ENCODE data around the gene FCER2.
"Not testable (repeated sequence)": the region's sequence is repeated elsewhere in the genome, so short reads cannot be mapped to it uniquely, and the experiment has no call there.

FCER2 gene, protein sequence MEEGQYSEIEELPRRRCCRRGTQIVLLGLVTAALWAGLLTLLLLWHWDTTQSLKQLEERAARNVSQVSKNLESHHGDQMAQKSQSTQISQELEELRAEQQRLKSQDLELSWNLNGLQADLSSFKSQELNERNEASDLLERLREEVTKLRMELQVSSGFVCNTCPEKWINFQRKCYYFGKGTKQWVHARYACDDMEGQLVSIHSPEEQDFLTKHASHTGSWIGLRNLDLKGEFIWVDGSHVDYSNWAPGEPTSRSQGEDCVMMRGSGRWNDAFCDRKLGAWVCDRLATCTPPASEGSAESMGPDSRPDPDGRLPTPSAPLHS

DNA sequence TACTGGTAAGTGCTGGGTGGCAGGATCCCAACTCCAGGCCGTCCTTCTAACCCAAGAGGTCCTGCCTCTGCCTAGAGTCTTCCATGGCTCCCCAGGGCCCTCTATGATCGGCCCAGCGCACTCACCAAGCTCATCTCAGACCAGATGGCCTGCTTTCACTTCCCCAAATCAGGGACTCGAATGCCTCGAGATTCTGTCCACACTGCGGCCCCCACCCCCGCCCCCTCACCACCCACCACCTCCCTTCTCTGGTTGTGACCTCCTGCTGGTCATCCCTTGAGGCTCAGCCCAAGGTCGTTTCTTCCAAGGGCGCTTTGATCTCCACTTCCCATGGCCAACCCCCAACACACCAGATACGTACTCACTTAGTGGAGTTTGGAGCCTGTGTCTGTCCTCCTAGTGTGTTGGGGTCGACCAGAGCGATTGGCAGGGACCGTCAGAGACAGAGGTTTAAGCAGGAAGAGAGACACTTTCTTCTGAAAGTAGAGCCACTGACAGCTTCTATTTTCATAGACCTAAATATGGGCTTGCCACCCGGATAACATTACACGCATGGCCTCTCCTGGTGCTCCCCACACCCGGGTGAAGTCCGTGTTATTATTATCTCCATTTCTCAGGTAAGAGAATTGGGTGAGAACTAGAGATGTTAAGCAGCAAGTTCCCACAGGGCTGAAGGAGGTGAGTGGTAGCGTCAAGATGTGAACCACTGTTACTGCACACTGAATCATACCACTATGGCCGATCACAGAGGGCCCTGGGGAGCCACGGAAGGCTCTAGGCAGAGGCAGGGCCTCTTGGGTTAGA, at the start of gene FCER2:
Gene FCER2 (minus strand): TSS at position 478 of the 804 bp plus-strand sequence. CDS start 2,371 bp downstream, outside the sequence.
- no peak for DNase-seq (ENCODE audit: low spot score)

DNA sequence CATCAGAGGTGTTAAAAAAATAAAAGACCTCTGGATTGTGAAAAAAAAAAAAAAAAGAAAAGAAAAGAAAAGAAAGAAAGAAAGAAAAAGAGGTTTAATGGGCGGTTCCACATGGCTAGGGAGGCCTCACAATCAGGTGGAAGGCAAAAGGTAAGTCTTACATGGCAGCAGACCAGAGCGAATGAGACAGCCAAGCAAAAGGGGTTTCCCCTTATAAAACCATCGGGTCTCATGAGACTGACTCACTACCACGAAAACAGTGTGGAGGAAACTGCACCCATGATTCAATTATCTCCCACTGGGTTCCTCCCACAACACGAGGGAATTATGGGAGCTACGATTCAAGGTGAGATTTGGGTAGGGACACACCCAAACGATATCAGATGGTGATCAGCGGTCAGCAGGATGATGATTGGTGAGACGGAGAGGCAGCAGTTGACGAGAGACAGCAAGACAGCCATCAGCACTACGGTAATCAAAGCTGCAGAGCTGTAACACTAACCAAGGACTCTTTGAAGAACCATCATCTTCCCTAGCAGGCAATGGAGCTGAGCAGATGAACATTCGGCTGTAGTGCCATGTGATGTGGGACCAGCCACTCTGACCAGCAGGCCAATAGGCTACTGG, 49.3 kb upstream of the FCER2 start:
- DNase-seq (ENCODE audit: low spot score): no peak

DNA sequence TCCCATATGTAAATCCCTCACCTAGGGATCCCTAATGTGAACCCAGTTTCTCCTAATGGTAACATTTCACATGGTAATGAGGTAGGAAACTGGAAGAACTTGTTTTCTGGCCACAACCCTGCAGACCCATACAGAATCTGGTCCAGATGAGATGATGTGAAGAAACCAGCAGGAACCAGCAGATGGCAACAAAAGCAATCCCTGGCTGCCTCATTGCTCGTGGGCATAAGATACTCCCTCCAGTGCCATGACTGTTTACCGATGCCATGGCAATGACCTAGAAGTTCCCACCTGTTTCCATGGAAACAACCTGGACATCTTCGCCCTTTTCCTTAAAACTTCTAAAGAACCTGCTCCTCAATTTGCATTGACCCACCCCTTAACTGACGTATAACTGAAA, 46.8 kb upstream of the FCER2 start:
- DNase-seq (ENCODE audit: low spot score): no peak

DNA sequence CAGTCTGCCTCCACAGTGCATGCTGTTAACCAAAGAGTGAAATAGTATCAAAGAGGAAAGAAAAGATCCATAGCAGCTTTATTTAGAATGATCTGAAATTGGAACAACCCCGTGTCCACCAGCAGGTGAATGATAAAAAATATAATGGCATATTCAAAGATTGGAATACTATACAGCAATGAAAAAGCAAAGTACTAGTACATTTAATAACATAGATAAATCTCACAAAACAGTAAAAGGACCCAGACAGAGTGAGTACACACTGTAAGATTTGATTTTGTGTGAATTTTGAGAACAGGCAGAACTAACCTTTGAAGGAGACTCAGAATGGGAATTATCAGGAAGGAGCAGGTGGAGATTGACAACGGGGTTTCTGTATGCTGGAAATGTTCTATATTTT, 46.2 kb upstream of the FCER2 start:
- DNase-seq (ENCODE audit: low spot score): no peak

- no peak for DNase-seq (ENCODE audit: low spot score)
Measured at GRCh38 chr19:7746903-7747884, 45.3 kb upstream of the FCER2 start, which contains the start of gene CD209. CD209 (minus strand) TSS chr19:7747534; CDS start chr19:7747511, 23 bp downstream.

- DNase-seq (ENCODE audit: low spot score): not testable (repeated sequence)
Measured at GRCh38 chr19:7746306-7746705, 44.4 kb upstream of the FCER2 start.

DNA sequence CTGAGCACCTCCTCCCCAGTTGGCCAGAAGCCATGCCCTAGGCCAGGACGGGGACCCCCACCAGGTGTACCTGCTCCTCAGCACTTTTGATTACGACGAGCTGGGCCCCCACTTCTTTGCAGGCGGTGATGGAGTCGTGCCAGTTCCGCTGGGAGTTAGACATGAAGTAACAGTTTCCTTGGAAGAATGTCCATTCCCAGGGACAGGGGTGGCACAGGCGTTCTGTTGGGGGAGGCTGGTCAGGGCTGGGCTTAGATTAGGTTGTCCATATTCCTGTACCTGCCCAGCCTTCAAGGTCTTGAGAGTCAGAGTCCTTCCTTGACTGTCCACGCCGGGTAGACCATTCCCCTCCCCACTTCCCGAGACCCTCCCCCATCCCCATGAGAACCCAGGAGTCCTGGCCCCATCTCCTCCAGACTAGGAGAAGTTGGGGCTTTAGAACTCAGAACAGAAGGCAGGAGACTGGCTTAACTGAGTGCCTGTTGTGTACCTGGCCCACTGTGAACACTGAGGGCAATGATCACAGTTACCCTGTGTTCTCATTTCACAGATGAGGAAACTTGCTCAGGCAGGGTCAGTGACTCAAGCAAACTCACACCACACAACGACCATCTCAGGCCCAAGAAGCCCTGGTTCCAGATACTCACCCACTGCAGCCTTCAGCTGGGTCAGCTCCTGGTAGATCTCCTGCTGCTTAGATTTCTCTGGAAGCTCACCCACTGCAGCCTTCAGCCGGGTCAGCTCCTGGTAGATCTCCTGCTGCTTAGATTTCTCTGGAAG, 43.1 kb upstream of the FCER2 start:
- DNase-seq (ENCODE audit: low spot score): no peak

DNA sequence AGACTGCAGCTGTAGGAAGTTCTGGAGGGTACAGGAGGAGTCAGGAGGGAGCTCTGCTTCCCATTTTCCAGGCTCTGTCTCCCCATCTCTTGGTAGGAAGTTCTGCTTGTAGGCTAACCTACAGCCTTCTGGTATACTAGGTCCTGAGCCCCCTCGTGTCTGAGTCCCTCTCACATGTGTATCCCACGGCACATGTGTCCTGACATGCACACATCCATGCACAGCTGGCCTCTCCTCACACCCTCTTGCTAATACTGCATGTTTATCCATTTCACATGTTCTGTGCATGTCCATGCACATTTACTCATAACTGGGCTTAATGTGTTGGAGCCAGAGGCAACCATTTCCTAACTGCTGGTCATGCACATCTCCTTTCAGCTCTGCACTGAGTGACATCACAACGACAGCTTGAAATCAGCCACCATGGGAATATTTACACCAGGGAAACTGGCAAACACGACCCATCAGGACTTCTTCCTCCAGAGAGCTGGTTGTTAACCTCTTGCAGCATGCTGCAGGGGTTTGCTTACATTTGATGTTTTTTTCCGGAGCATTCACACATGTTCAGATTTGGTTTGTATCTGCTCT, 42.4 kb upstream of the FCER2 start:
- no peak for DNase-seq (ENCODE audit: low spot score)

GRCh38 chr19:7743425-7743841, 41.5 kb upstream of the FCER2 start:
- no peak for DNase-seq (ENCODE audit: low spot score)

DNA sequence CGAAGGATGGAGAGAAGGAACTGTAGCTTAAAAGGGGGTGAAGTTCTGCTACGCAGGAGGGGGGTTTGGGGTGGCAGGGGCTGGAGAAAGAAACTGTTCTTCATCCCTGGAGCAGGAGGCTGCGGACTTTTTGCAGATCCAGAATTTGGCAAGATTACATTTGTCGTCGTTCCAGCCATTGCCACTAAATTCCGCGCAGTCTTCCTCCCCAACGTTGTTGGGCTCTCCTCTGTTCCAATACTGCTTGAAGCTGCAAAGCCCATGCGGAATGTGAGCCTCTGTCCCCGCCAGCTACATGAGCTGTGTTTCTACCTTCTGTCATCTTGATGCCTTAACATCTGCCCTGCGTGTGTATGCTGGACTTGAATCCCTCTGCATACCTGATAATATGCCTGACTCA, 41.1 kb upstream of the FCER2 start:
- no peak for DNase-seq (ENCODE audit: low spot score)

DNA sequence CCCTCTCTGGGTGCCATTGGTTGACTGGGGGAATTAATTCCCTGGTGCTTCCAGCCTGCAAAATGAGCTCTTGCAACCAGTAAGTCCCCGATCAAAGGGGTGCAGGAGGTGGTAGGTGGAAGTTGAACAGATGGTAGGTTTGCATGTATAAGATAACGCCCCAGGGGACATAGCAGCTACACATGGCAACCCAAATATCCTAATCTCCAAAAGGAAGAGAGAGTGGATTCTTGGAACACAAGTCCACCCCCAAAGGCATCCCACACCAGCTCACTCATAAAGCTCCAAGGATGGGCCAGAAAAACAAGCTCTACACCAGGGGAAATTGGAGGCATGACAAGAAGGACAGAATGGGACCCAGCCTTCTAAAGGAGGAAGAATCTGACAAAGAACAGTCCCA, 40.6 kb upstream of the FCER2 start:
- DNase-seq (ENCODE audit: low spot score): no peak

DNA sequence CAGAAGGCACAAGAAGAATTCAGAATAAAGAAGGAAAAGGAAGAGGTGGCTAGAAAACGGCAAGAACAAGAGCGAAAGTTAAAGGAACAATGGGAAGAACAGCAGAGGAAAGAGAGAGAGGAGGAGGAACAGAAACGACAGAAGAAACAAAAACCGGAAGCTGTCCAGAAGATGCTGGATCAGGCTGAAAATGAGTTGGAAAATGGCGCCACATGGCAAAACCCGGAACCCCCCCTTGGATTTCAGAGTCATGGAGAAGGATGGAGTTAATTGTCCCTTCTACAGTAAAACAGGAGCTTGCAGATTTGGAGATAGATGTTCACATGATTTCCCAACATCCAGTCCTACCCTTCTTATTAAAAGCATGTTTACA, 38.7 kb upstream of the FCER2 start:
- no peak for DNase-seq (ENCODE audit: low spot score)

DNA sequence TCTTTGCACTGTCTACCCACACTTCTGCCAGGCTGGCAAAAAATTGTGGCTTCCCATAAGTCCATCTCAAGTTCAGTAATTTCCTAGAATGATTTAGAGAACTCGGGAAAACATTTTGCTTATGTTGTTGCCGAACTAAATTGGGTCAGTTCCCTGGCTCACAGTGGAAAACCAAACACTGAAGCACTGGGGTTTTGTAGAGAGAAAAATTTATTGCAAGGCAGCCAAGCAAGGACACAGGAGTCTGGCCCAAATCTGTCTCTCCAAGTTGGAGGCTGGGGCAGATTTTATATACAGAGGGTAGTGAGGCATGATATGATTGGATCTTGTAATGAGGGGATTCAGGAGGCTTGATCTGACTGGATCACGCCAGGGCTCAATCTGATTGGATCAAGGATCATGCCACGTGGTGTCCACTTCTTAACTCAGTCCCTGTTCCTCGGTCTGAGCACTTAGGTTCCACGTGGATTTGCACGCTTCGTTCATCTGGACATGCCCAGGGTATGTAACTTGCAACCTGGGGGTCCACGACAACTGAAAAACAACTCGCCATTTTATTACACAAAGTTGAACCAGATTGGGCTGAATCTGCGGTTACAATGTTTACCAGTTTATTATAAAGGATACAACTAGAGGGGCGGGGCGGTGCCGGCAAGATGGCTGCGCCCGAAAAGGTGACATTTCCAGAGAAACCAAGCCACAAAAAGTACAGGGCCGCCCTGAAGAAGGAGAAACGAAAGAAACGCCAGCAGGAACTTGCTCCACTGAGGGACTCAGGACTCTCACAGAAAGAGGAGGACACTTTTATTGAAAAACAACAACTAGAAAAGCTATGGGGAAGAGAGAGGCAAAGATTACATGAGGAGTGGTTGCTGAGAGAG, 38.1 kb upstream of the FCER2 start:
- no peak for DNase-seq (ENCODE audit: low spot score)

GRCh38 chr19:7739211-7739755, 37.4 kb upstream of the FCER2 start:
- no peak for DNase-seq (ENCODE audit: low spot score)

DNA sequence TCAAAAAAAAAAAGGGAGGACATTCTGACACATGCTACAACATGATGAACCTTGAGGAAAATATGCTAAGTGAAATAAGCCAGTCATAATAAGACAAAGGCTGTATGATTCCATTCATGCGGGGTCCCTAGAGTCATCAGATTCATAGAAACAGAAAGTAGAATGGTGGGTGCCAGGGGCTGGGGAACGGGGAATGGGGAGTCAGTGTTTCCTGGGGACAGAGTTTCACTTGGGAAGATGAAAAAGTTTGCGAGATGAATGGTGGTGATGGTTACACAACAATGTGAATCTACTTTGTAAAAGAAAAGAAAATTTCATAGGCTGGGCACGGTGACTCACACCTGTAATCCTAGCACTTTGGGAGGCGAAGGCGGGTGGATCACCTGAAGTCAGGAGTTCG, 36.1 kb upstream of the FCER2 start:
- no peak for DNase-seq (ENCODE audit: low spot score)

GRCh38 chr19:7737215-7737614, 35.3 kb upstream of the FCER2 start:
- no peak for DNase-seq (ENCODE audit: low spot score)

DNA sequence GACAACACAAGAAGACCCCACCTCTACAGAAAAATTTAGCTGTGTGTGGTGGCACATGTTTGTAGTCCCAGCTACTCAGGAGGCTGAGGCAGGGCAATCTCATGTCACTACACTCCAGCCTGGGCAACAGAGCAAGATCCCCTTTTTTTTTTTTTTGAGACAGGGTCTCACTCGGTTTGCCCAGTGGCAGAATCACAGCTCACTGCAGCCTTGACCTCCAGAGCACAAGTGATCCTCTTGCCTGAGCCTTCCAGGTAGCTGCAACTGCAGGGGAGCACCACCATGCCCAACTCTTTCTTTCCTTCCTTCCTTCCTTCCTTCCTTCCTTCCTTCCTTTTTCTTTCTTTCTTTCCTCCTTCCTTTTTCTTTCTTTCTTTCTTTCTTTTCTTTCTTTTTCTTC, 34.2 kb upstream of the FCER2 start:
- no peak for DNase-seq (ENCODE audit: low spot score)

DNA sequence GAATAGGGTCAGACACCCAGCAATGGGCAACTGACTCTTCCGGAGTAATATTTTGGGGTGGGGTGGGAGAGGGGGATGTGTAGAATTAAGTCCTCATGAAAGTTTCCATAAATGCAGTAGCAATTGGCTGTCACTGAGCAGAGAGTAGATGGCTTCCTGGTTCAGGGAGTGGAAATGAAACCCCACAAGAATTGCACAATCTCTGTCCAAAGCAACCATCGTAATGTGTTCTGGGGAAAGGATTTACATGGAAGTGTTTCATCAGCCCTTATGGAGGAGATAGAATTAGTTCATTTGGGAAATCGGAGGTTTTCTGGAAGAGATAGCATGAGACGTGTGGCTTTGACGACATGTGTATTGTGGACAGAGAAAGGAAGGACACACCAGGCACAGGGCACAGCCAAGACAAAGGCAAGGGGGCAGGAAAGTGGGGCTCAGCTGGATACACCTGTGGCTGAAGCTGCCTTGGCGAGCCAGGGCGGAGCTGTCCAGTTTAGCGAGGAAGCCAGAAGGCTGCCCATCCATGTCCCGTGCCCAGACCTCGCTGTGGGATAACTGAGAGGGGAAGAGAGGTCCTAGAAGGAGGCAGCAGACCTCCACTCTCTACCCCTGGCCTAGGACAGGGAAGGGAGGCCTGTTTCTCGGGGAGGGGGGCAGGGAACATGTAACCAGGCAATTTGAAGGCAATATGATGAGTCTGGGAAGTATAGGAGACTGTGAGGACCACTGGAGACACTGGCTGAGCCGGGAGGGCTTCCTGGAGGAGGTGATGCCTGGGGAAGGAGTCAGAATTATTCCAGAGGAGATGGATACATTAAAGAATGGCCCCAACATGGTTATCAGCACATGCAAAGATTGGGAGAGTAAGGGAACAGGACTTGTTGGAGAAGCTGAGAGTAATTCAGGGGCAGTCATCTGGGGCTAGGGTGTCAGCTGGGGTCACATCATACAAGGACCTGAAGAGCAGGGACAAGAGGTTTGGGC, 32.6 kb upstream of the FCER2 start:
- DNase-seq (ENCODE audit: low spot score): no peak
